HG03196 (cell line): Measurements from ENCODE around the gene BSCL2.
A peak's percentile ranks its signal among the peaks of the same experiment; 100 is the strongest.
"Not testable (repeated sequence)": the region's sequence is repeated elsewhere in the genome, so short reads cannot be mapped to it uniquely, and the experiment has no call there.

Experiments used
- ATAC-seq: cut with Tn5 transposase; IDR thresholded peaks from one replicate; pipeline ENCODE4 v1.9.1; 2021; ENCODE audit not compliant: unreplicated experiment

BSCL2 gene

GRCh38 chr11:62688491-62688890 lies 18.7 kb downstream of the BSCL2 start:
- no peak for ATAC-seq

GRCh38 chr11:62687508-62688396 lies 19.5 kb downstream of the BSCL2 start:
- no peak for ATAC-seq

- ATAC-seq, result no peak
Observed at GRCh38 chr11:62682518-62682917, 24.7 kb downstream of the BSCL2 start.

- ATAC-seq, result peak; percentile 59
Observed at GRCh38 chr11:62680825-62681240, 26.4 kb downstream of the BSCL2 start.

GRCh38 chr11:62678770-62679696 lies 28.2 kb downstream of the BSCL2 start, which contains the start of gene UBXN1:
UBXN1 (minus strand) TSS chr11:62679073; CDS start chr11:62678923, 150 bp downstream.
- ATAC-seq, result peak; percentile 72

- ATAC-seq, result no peak
Observed at GRCh38 chr11:62678433-62678769, 28.8 kb downstream of the BSCL2 start.

GRCh38 chr11:62677714-62678113 lies 29.5 kb downstream of the BSCL2 start:
- ATAC-seq, result no peak

- ATAC-seq, result no peak
Observed at GRCh38 chr11:62677156-62677555, 30.1 kb downstream of the BSCL2 start.

- no peak for ATAC-seq
Observed at GRCh38 chr11:62676698-62677097, 30.5 kb downstream of the BSCL2 start.

GRCh38 chr11:62675415-62675814 lies 31.8 kb downstream of the BSCL2 start:
- ATAC-seq, result not testable (repeated sequence)

GRCh38 chr11:62673196-62673525 lies 34.1 kb downstream of the BSCL2 start:
- no peak for ATAC-seq

- peak; percentile 43 for ATAC-seq
Observed at GRCh38 chr11:62671608-62672389, 35.4 kb downstream of the BSCL2 start, which contains the start of the genes LBHD1 and UQCC3. LBHD1 (minus strand) TSS chr11:62672267; CDS start chr11:62670031, 2,236 bp downstream. UQCC3 (plus strand) TSS chr11:62671673; CDS start chr11:62671746, 73 bp downstream.

- ATAC-seq, result no peak
Observed at GRCh38 chr11:62671236-62671607, 36.0 kb downstream of the BSCL2 start.

- ATAC-seq, result no peak
Observed at GRCh38 chr11:62669420-62670161, 37.6 kb downstream of the BSCL2 start.

- ATAC-seq, result no peak
Observed at GRCh38 chr11:62667460-62667859, 39.8 kb downstream of the BSCL2 start.

- ATAC-seq, result no peak
Observed at GRCh38 chr11:62666259-62666926, 40.8 kb downstream of the BSCL2 start.

- peak; percentile 19 for ATAC-seq
Observed at GRCh38 chr11:62665599-62666258, 41.5 kb downstream of the BSCL2 start.

- peak; percentile 81 for ATAC-seq
Observed at GRCh38 chr11:62665075-62665598, 42.1 kb downstream of the BSCL2 start, which contains the start of the genes C11orf98 and CSKMT. C11orf98 (minus strand) TSS chr11:62665210; CDS start chr11:62665169, 41 bp downstream. CSKMT (plus strand) TSS chr11:62665312; CDS start chr11:62665880, 568 bp downstream.
